SH-SY5Y (cell line): ENCODE results near the gene ULK2.

Experiments used
- GATA2 ChIP-seq: IDR thresholded peaks from 2 replicates; pipeline ENCODE4 v1.6.1; 2011; ENCODE audit warnings: mild to moderate bottlenecking, low read depth, low read length
- GATA3 ChIP-seq: IDR thresholded peaks from 2 replicates; pipeline ENCODE4 v1.6.1; 2011; ENCODE audit warnings: low read depth, mild to moderate bottlenecking, low read length, moderate library complexity

Gene ULK2

GRCh38 chr17:19747159-19747719 is 120.5 kb downstream of the ULK2 start:
- TF ChIP-seq GATA3 (no peak), GATA2 (no peak)

DNA sequence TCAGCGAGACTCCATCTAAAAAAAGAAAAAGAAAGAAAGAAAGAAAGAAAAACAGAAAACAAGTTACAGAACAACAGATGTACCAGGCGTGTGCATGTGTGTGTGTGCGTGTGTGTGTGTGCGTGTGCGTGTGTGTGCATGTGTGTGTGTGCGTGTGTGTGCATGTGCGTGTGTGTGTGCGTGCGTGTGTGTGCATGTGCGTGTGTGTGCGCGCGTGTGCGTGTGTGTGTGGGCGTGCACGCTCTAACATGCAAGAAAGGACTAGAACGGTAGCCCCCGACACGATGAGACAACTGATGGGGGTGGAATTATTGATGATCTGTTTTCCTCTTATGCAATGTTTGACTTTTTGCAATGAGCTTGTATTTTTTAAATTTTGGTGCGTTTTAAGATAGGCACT is 121.2 kb downstream of the ULK2 start:
- TF ChIP-seq GATA2 (no peak), GATA3 (no peak)

- TF ChIP-seq GATA2 (no peak), GATA3 (no peak)
Observed at GRCh38 chr17:19744922-19745757, 122.6 kb downstream of the ULK2 start.

DNA sequence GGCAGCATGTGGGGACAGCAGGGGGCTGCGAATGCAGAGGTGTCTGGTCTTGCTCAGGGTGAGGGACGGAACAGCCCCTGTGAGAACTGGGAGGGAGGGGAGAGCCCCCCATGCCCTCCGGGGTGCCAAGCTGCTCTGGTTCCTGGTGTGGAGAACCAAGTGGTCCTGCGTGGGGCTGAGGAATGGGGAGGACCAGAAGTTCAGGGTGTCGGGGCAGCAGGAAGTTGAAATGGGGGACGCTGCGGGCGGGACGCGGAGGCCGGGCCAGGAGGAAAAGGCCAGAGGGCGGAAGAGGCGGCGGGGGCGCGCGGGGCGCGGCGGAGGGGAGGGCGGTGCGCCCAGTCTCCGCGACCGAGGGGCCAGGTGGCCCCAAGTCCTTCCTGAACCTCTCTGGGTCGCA is 123.2 kb downstream of the ULK2 start:
- TF ChIP-seq GATA3 (no peak), GATA2 (no peak)

- TF ChIP-seq GATA3: no peak
- TF ChIP-seq GATA2: no peak
Observed at GRCh38 chr17:19743101-19744100, 124.3 kb downstream of the ULK2 start.

DNA sequence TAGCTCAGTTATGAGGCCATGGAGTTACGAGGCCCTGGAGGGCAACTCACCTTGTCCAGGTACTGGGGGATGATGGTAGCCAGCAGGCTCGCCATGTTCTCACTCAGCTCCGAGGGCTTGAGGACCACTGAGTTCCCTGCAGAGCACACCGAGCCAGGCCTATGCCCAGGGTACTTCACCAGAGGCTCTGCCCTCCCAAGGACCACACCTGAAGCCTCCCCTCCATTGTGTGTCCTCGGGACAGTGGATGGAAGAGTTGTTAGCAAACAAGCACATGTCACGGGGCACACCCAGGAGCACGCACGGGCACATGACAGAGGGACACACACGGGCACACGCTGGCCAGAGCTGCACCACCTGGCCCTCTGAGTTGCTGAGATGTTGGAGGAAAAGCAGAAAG is 125.2 kb downstream of the ULK2 start:
- no peak for TF ChIP-seq GATA2
- TF ChIP-seq GATA3: no peak

DNA sequence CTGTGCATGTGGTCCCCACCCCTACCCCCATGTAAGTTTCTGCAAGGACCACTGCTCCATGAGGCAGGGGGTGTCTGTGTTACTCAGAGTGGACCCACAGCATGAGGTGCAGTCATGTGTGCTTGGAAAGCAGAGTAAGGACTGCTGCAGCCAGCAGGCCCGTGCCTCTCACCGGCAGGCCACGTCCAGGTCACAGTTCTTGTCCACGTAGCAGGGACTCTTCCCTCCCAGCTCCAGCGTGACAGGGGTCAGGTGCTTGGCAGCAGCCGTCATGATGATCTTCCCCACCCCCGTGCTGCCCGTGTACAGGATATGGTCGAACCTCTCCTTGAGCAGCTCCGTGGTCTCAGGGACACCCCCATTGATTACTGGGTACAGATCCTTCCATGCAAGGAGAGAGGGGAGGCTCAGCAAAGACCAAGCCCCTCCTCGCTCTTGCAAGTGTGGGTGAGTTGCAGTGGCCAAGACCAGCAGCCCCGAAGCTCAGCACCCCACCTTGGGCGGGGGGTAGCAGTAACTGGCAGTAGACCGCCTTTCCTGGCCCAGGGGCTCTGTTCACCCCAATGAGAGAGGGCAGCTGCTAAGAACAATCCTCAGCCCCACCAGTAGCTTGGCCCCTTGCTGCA is 125.8 kb downstream of the ULK2 start:
- no peak for TF ChIP-seq GATA3
- TF ChIP-seq GATA2: no peak

DNA sequence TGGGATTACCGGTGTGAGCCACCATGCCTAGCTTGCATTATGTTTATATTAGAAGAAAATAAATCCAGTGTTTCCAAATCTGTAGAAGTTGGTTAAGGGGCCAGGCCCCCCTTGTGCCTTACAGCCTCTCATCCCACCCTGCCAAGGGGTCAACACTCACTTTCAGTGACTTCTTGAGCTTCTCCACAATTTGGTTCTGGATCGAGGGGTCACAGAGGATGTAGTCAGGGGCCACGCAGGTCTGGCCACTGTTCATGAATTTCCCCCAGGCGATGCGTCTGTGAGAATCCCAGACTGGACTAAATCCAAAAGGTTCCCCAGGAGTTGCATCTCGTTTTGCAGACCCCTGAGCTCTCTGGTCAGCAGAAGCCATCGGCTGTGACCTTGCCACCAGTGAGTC is 126.8 kb downstream of the ULK2 start:
- TF ChIP-seq GATA3 (no peak), GATA2 (no peak)

DNA sequence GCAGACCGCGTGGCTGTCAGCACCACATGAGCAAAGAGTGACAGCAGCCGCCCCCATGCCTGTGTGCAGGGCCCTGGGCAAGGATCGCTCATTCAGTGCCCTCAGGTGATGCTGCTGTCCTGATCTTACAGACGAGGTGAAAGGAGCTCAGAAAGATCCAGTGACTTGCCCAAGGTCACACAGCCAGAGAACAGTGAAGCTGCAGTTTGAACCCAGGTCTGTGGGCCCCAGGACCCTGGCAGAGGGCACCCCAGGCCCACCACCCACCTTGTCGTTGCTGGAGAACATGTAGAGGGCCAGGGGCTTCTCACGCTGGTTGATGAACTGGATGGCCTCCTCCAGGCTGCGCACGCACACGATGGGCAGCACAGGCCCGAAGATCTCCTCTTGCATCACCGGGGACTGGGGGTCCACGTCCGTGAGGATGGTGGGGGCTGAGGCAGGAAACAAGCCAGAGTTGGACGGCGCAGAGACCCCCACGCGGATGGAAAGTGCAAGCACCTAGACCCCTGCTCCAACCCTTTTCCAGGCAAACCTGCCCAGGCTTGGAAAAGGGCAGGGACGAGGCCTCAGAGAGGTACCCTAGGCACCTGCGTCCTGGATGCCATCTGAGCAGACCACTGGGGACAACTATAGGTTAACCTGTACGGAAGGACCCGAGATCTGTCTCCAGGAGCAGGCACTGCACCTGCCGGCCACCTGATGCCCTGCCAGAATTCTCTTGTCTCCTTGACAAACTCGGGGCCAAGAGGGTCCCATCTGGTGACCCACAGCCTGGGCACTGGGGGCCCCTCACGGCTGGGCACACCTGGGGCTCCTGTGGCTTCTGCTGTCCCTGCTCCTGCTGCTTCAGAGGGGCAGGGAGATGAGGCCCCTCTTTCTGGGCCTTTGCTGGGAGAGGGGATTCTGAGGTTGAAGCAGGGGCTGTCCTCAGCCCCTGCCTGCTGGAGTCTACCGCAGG is 128.2 kb downstream of the ULK2 start:
- TF ChIP-seq GATA3: no peak
- no peak for TF ChIP-seq GATA2

GRCh38 chr17:19738757-19739156 is 129.0 kb downstream of the ULK2 start:
- no peak for TF ChIP-seq GATA3
- TF ChIP-seq GATA2: no peak

GRCh38 chr17:19738073-19738449 is 129.7 kb downstream of the ULK2 start:
- TF ChIP-seq GATA3: no peak
- TF ChIP-seq GATA2: no peak

GRCh38 chr17:19737305-19738072 is 130.2 kb downstream of the ULK2 start:
- no peak for TF ChIP-seq GATA2
- no peak for TF ChIP-seq GATA3
